GM23338 (cell line): ENCODE data around the gene WDR11. TPM values are rescaled to one million over a fixed set of nuclear protein-coding genes. Genes with fewer than 3 reads are reported as not detected.

Experiments used
- ATAC-seq: fragments of 200-7000 bp; cut with Tn5 transposase; 3 replicates; pipeline ENCODE4 v1.9.1; 2020
- DNase-seq: peaks from one replicate; pipeline ENCODE4 v3.0.0-alpha.2; 2015; ENCODE audit warnings: low spot score
- H2AFZ ChIP-seq: fragments of 200-600 bp; sonication (generic); 2 replicates; pipeline ENCODE4 v1.8.0; 2016; ENCODE audit warnings: antibody characterized with exemption, mild to moderate bottlenecking, moderate library complexity
- H3F3A ChIP-seq: fragments of 200-600 bp; sonication (generic); replicated peaks from 2 replicates; pipeline ENCODE4 v1.8.0; 2017; ENCODE audit warnings: antibody characterized with exemption, mixed run types, low read depth
- H3K27ac ChIP-seq: fragments of 200-600 bp; sonication (generic); 2 replicates; pipeline ENCODE4 v1.6.1; 2016; ENCODE audit warnings: low read depth
- H3K27me3 ChIP-seq: fragments of 200-600 bp; sonication (generic); 2 replicates; pipeline ENCODE4 v1.8.0; 2016; ENCODE audit warnings: mild to moderate bottlenecking, mixed run types, moderate library complexity; ENCODE audit not compliant: insufficient read depth
- H3K36me3 ChIP-seq: fragments of 200-600 bp; sonication (generic); 2 replicates; pipeline ENCODE4 v1.8.0; 2016; ENCODE audit warnings: mild to moderate bottlenecking; ENCODE audit not compliant: insufficient read depth
- H3K4me1 ChIP-seq: fragments of 200-600 bp; sonication (generic); 2 replicates; pipeline ENCODE4 v1.8.0; 2016; ENCODE audit warnings: mild to moderate bottlenecking, moderate library complexity; ENCODE audit not compliant: insufficient read depth
- H3K4me2 ChIP-seq: fragments of 200-600 bp; sonication (generic); 2 replicates; pipeline ENCODE4 v1.7.1; 2017; ENCODE audit warnings: mixed run types
- H3K4me3 ChIP-seq: fragments of 200-600 bp; sonication (generic); 2 replicates; pipeline ENCODE4 v1.6.1; 2016; ENCODE audit warnings: mixed run types
- H3K79me2 ChIP-seq: fragments of 200-600 bp; sonication (generic); replicated peaks from 2 replicates; pipeline ENCODE4 v1.8.0; 2017; ENCODE audit warnings: mild to moderate bottlenecking; ENCODE audit not compliant: insufficient read depth
- H3K9me2 ChIP-seq: fragments of 200-600 bp; sonication (generic); 2 replicates; pipeline ENCODE4 v1.8.0; 2017; ENCODE audit not compliant: insufficient read depth
- H4K20me1 ChIP-seq: fragments of 200-600 bp; sonication (generic); replicated peaks from 2 replicates; pipeline ENCODE4 v1.8.0; 2017; ENCODE audit warnings: mild to moderate bottlenecking; ENCODE audit not compliant: insufficient read depth
- H3K27ac Mint-ChIP-seq: 2 replicates; pipeline ENCODE4 v1.8.0; 2020; ENCODE audit warnings: inconsistent platforms, mild to moderate bottlenecking, moderate library complexity, mixed read lengths
- H3K27me3 Mint-ChIP-seq: 3 replicates; pipeline ENCODE4 v1.8.0; 2022; ENCODE audit warnings: low read depth, mild to moderate bottlenecking, moderate library complexity, mixed read lengths, inconsistent platforms; ENCODE audit not compliant: insufficient read depth, poor library complexity
- H3K36me3 Mint-ChIP-seq: 3 replicates; pipeline ENCODE4 v1.8.0; 2021; ENCODE audit warnings: low read depth, mild to moderate bottlenecking, inconsistent platforms, moderate library complexity, mixed read lengths
- H3K4me1 Mint-ChIP-seq: 3 replicates; pipeline ENCODE4 v1.8.0; 2020; ENCODE audit warnings: mild to moderate bottlenecking, inconsistent platforms, mixed read lengths
- H3K4me3 Mint-ChIP-seq: 3 replicates; pipeline ENCODE4 v1.8.0; 2021; ENCODE audit warnings: moderate library complexity, mild to moderate bottlenecking, inconsistent platforms, mixed read lengths
- H3K9me3 Mint-ChIP-seq: 3 replicates; pipeline ENCODE4 v1.8.0; 2020; ENCODE audit warnings: moderate library complexity, mild to moderate bottlenecking, inconsistent platforms, mixed read lengths
- CREB1 ChIP-seq: fragments of 250-450 bp; sonication (Bioruptor Pico); IDR thresholded peaks from 2 replicates; pipeline ENCODE4 v1.5.0; 2020; ENCODE audit warnings: low read depth, mild to moderate bottlenecking, moderate library complexity
- CTCF ChIP-seq, 2 experiments: fragments of 200-600 bp in 1 of 2; sonication (generic) in 1 of 2; conservative IDR thresholded peaks; 2 replicates each; pipeline versions ENCODE4 v1.5.1 to v1.6.1; 2016 to 2017; ENCODE audit warnings: antibody characterized with exemption in 2 of 2, low read depth in 2 of 2, mild to moderate bottlenecking in 2 of 2, moderate library complexity in 1 of 2
- EZH2 ChIP-seq: fragments of 200-600 bp; sonication (generic); IDR thresholded peaks from one replicate; pipeline ENCODE4 v1.8.0; 2017; ENCODE audit warnings: antibody characterized with exemption, mild to moderate bottlenecking, low read depth; ENCODE audit not compliant: unreplicated experiment
- JUNB ChIP-seq: IDR thresholded peaks from one replicate; pipeline ENCODE4 v1.6.1; 2016; ENCODE audit warnings: antibody characterized with exemption; ENCODE audit not compliant: unreplicated experiment
- REST ChIP-seq: IDR thresholded peaks from one replicate; pipeline ENCODE4 v1.6.1; 2018; ENCODE audit warnings: antibody characterized with exemption; ENCODE audit not compliant: unreplicated experiment
- ZNF331 ChIP-seq: fragments of 250-450 bp; sonication (Bioruptor Pico); IDR thresholded peaks from 2 replicates; pipeline ENCODE4 v1.5.0; 2020; ENCODE audit warnings: low read depth, mild to moderate bottlenecking, moderate library complexity
- polyA plus RNA-seq: library from polyadenylated mRNA; unstranded; fragments of >200 nt; fragmentation: Nextera tagmentation; extraction: Ambion mirVana; gene quantifications from 2 replicates; pipeline ENCODE4 v1.2.1, GENCODE V29; 2016
- total RNA-seq: library from RNA; depleted of rRNA; stranded (reverse); fragments of >200 nt; shearing (Covaris generic); gene quantifications from 2 replicates; pipeline ENCODE4 v1.2.3, GENCODE V29; 2014

Gene WDR11
- total and polyA plus RNA-seq, 2 experiments from 2014 or later, result 19.7 to 74.4 TPM

- ATAC-seq, result no peak
- no peaks in the 10 kb centered on the region for H3K27me3 ChIP-seq
These were observed 17.8 kb upstream of the WDR11 start for GRCh38 chr10:120833222-120833928.

More at GRCh38 chr10:120833222-120833928, 17.8 kb upstream of the WDR11 start:
- Histone ChIP-seq H3K36me3 (no peaks in the 10 kb centered on the region), H3F3A (no peaks in the 10 kb centered on the region), H3K9me2 (0 out of 2 replicates have a peak, but pooled peaks cover 4% of the 10 kb centered on the region), H3K4me1 (no peaks in the 10 kb centered on the region), H4K20me1 (no peaks in the 10 kb centered on the region), H2AFZ (no peak overlapping the region), H3K79me2 (no peaks in the 10 kb centered on the region), H3K4me3 (no peak overlapping the region), H3K4me2 (no peak overlapping the region), H3K27ac (no peak overlapping the region)
- Mint-ChIP-seq H3K9me3 (no peaks in the 10 kb centered on the region), H3K27ac (no peak overlapping the region), H3K4me3 (no peak overlapping the region), H3K36me3 (no peaks in the 10 kb centered on the region), H3K4me1 (peaks cover 7% of the 10 kb centered on the region; the same call in 2 of the 3 replicates), H3K27me3 (peaks cover 2% of the 10 kb centered on the region)
- no peak for TF ChIP-seq JUNB
- no peak for TF ChIP-seq CTCF (conservative IDR thresholded peaks at IDR 0.05; ENCODE audit: low read depth in 2 of 2)
- no peak for TF ChIP-seq CREB1 (CRISPR knock-in tag)
- TF ChIP-seq ZNF331 (CRISPR knock-in tag), result no peak
- TF ChIP-seq REST, result no peak
- TF ChIP-seq EZH2, result no peak
- no peak for DNase-seq
